ENCODE data around the gene SARDH. TPM values are rescaled to one million over a fixed set of nuclear protein-coding genes. Genes with fewer than 3 reads are reported as not detected.

Gene SARDH
- total and polyA plus RNA-seq, 2 donors (not counting 1 experiment from before 2014, with no cell fraction given) = 0.03 to 0.07 TPM

DNA sequence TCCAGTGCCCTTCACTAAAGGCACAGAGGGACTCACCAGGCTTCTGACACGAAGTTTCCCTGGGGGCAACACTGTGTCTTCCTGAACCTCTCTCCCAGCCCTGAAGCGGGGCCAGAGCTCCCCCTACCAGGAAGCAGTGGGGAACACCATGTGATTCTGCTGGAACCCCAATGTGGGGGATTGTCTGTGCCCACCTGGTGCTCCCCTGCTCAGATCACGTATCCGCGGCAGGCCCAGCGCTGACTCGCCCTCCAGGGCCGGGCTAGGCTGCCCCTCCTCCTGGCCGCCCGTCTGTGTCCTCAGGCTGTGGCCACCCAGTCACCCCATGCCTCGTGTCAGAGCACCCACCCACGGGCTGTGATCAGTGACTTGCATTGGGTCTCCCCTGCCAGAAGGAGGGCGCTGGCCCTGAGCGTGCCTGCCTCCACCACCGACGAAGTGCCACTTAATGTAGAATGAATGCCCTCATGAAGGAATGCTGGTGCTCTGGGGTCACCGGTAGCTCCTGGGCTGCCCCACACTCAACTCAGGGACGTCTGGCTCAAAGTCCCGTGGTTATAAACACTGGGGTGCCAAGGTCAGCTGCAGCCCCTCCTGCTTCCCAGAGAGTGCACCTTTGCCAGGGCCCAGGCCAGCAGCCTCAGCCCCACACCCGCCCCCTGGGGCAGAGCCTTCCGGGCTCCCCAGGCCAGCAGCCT is 22.1 kb downstream of the SARDH start:
- DNase-seq = no peak
- H3K27me3 Mint-ChIP-seq = peaks cover 40% of the 10 kb centered on the region
- no peaks in the 10 kb centered on the region for H3K36me3 ChIP-seq (replicated peaks in 1 of 2; ENCODE audit: control extremely low read depth in 1 of 2, control insufficient read depth in 1 of 2, extremely low read depth in 1 of 2, insufficient read depth in 2 of 2, low read length in 1 of 2)
- H3K9me3 Mint-ChIP-seq (ENCODE audit: insufficient read depth) = peaks cover 3% of the 10 kb centered on the region
- H3K9ac ChIP-seq (ENCODE audit: low read length) = no peak overlapping the region
- peaks cover 0 to 18% (median 0%) of the 10 kb centered on the region in 4 experiments for H3K27me3 ChIP-seq (replicated peaks in 1 of 4; ENCODE audit: control extremely low read depth in 1 of 4, control insufficient read depth in 3 of 4, insufficient read depth in 4 of 4, low read length in 3 of 4)
- no peak overlapping the region for H3K27ac Mint-ChIP-seq
- ATAC-seq (ENCODE audit: low read depth) = no peak
- peaks cover 0 to 6% of the 10 kb centered on the region in 2 donors for H3K4me1 ChIP-seq (ENCODE audit: control insufficient read depth in 2 of 2, insufficient read depth in 2 of 2, low read length in 2 of 2)
- no peak overlapping the region for H3K27ac ChIP-seq (ENCODE audit: low read length in 2 of 2)
- ChIA-PET CTCF (no interaction called here), POLR2A (no interaction called here)
- H3K79me2 ChIP-seq (ENCODE audit: control insufficient read depth, insufficient read depth, low read length) = no peaks in the 10 kb centered on the region
- TF ChIP-seq, protein P1, sequence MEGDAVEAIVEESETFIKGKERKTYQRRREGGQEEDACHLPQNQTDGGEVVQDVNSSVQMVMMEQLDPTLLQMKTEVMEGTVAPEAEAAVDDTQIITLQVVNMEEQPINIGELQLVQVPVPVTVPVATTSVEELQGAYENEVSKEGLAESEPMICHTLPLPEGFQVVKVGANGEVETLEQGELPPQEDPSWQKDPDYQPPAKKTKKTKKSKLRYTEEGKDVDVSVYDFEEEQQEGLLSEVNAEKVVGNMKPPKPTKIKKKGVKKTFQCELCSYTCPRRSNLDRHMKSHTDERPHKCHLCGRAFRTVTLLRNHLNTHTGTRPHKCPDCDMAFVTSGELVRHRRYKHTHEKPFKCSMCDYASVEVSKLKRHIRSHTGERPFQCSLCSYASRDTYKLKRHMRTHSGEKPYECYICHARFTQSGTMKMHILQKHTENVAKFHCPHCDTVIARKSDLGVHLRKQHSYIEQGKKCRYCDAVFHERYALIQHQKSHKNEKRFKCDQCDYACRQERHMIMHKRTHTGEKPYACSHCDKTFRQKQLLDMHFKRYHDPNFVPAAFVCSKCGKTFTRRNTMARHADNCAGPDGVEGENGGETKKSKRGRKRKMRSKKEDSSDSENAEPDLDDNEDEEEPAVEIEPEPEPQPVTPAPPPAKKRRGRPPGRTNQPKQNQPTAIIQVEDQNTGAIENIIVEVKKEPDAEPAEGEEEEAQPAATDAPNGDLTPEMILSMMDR (IDR thresholded peaks at IDR 0.05) = no peak
- no peak for TF ChIP-seq EZH2 (IDR thresholded peaks at IDR 0.05; ENCODE audit: borderline replicate concordance, insufficient read depth, low read depth, low read length, poor library complexity, severe bottlenecking)
- H2AFZ ChIP-seq (ENCODE audit: insufficient read depth, low read depth, low read length, poor library complexity, severe bottlenecking) = no peak overlapping the region
- no peaks in the 10 kb centered on the region for H4K20me1 ChIP-seq (ENCODE audit: control insufficient read depth, insufficient read depth, low read length, poor library complexity, severe bottlenecking)
- peaks cover 0 to 9% (median 0%) of the 10 kb centered on the region in 3 donors for H3K9me3 ChIP-seq (ENCODE audit: control extremely low read depth in 1 of 3, control insufficient read depth in 2 of 3, insufficient read depth in 1 of 3, low read length in 2 of 3)
- 83% methylated on average over 20 of the region's 21 CpGs for WGBS (ENCODE audit: insufficient coverage)
- intact Hi-C loops (cut with micrococcal nuclease) = no loop called here
- peaks cover 3% of the 10 kb centered on the region for H3K4me1 Mint-ChIP-seq
- no peak overlapping the region for H3K4me3 Mint-ChIP-seq
- H3K4me2 ChIP-seq (replicated peaks; ENCODE audit: low read depth, low read length, poor library complexity, severe bottlenecking) = no peak overlapping the region
- H3K4me3 ChIP-seq (ENCODE audit: control extremely low read depth in 1 of 5, extremely low read depth in 1 of 5, insufficient read depth in 1 of 5, low read depth in 2 of 5, low read length in 4 of 5) = no peak overlapping the region

DNA sequence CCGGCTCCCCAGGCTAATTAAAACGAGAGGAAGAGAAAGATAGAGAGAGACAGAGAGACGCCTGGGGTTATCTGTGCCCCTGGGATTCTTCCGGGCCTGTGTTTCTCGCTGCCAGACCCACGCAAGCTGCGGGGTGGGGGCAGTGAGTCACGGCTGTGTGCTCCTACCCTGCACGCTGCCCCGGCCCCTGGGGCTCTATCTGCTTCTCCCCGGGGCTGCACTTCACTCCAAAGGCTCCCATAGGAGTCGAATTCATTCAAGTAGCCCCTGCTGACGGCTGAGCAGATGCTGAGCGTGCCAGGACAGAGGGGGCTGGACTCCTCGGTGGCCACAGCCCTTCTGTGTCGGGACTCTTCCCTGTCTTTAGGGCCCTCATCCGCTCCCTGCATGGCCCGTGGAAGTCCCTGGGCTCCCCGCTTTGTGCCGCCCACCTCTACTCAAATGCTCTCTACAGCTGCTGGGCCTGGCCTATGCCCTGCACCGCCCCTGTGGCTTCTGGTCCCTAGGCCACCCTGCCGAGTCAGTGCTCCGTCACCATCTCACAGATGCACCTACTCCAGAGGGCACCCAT is 22.8 kb downstream of the SARDH start:
- Histone ChIP-seq H3K36me3 (replicated peaks in 1 of 2; ENCODE audit: control extremely low read depth in 1 of 2, control insufficient read depth in 1 of 2, extremely low read depth in 1 of 2, insufficient read depth in 2 of 2, low read length in 1 of 2) (no peaks in the 10 kb centered on the region), H3K4me1 (ENCODE audit: control insufficient read depth in 2 of 2, insufficient read depth in 2 of 2, low read length in 2 of 2) (peaks cover 0 to 6% of the 10 kb centered on the region in 2 donors), H3K9me3 (ENCODE audit: control extremely low read depth in 1 of 3, control insufficient read depth in 2 of 3, insufficient read depth in 1 of 3, low read length in 2 of 3) (peaks cover 0 to 7% (median 0%) of the 10 kb centered on the region in 3 donors), H3K4me3 (ENCODE audit: control extremely low read depth in 1 of 5, extremely low read depth in 1 of 5, insufficient read depth in 1 of 5, low read depth in 2 of 5, low read length in 4 of 5) (no peak overlapping the region), H4K20me1 (ENCODE audit: control insufficient read depth, insufficient read depth, low read length, poor library complexity, severe bottlenecking) (no peaks in the 10 kb centered on the region), H2AFZ (ENCODE audit: insufficient read depth, low read depth, low read length, poor library complexity, severe bottlenecking) (no peak overlapping the region), H3K27me3 (replicated peaks in 1 of 4; ENCODE audit: control extremely low read depth in 1 of 4, control insufficient read depth in 3 of 4, insufficient read depth in 4 of 4, low read length in 3 of 4) (peaks cover 0 to 18% (median 0%) of the 10 kb centered on the region in 4 experiments), H3K9ac (ENCODE audit: low read length) (no peak overlapping the region), H3K4me2 (replicated peaks; ENCODE audit: low read depth, low read length, poor library complexity, severe bottlenecking) (no peak overlapping the region), H3K27ac (ENCODE audit: low read length in 2 of 2) (no peak overlapping the region), H3K79me2 (ENCODE audit: control insufficient read depth, insufficient read depth, low read length) (no peaks in the 10 kb centered on the region)
- POLR2A ChIA-PET = no interaction called here
- DNase-seq = no peak
- WGBS (ENCODE audit: insufficient coverage) = 76% methylated on average over 22 of the region's 23 CpGs
- intact Hi-C loops (cut with micrococcal nuclease) = no loop called here
- ATAC-seq (ENCODE audit: low read depth) = no peak
- Mint-ChIP-seq H3K27me3 (peaks cover 34% of the 10 kb centered on the region), H3K4me1 (peaks cover 6% of the 10 kb centered on the region), H3K4me3 (no peak overlapping the region), H3K9me3 (ENCODE audit: insufficient read depth) (no peaks in the 10 kb centered on the region), H3K27ac (no peak overlapping the region)
- CTCF ChIA-PET = interaction anchor here (1.6 kb wide), 1 partner anchor 27 kb away, joined by 4 read pairs; no protein-coding TSS in a partner anchor
- TF ChIP-seq, protein P1 (IDR thresholded peaks at IDR 0.05) = no peak
- no peak for TF ChIP-seq EZH2 (IDR thresholded peaks at IDR 0.05; ENCODE audit: borderline replicate concordance, insufficient read depth, low read depth, low read length, poor library complexity, severe bottlenecking)
